IMR-90 (cell line): ENCODE measurements around the gene NCK1. TPM values are rescaled to one million over a fixed set of nuclear protein-coding genes. Genes with fewer than 3 reads are reported as not detected.

Source experiments
- ATAC-seq: fragments of 200-7000 bp; cut with Tn5 transposase; 2 replicates; pipeline ENCODE4 v1.9.1; 2020; ENCODE audit warnings: low read depth, mild to moderate bottlenecking, moderate library complexity
- BruUV-seq: library from RNA; stranded (reverse); fragments of 400-500 nt; replicated peaks from 2 replicates; lab custom pipeline; 2021; lab: Mats Ljungman, UMichigan
- CTCF ChIA-PET: fragments of 300-600 bp; formaldehyde crosslinking; extraction: SDS; loops from one replicate; lab custom pipeline; 2021; ENCODE audit warnings: antibody characterized with exemption; lab: Yijun Ruan, JAX
- POLR2A ChIA-PET: fragments of 300-600 bp; sonication (Branson Sonifier 250); formaldehyde crosslinking; loops from one replicate; lab custom pipeline; 2022; ENCODE audit warnings: antibody characterized with exemption; ENCODE audit not compliant: unreplicated experiment; lab: Charles Lee
- DNase-seq: peaks from one replicate; pipeline ENCODE4 v3.0.0; 2013
- H2AFZ ChIP-seq: replicated peaks from 2 replicates; pipeline ENCODE3; 2013; ENCODE audit warnings: low read length, mild to moderate bottlenecking; ENCODE audit not compliant: poor library complexity
- H2AK5ac ChIP-seq: 2 replicates; pipeline ENCODE4 v1.6.1; 2013; ENCODE audit warnings: low read depth, low read length, inconsistent platforms
- H2AK9ac ChIP-seq: replicated peaks from 2 replicates; pipeline ENCODE3; 2013; ENCODE audit warnings: mild to moderate bottlenecking, low read depth, low read length, moderate library complexity; ENCODE audit not compliant: poor library complexity
- H2BK120ac ChIP-seq: 2 replicates; pipeline ENCODE4 v1.6.1; 2013; ENCODE audit warnings: low read depth, low read length, inconsistent platforms
- H2BK15ac ChIP-seq: 3 replicates; pipeline ENCODE4 v1.6.1; 2013; ENCODE audit warnings: low read depth, low read length, inconsistent platforms
- H2BK20ac ChIP-seq: 2 replicates; pipeline ENCODE4 v1.6.1; 2013; ENCODE audit warnings: low read depth, mild to moderate bottlenecking, inconsistent platforms, low read length, moderate library complexity
- H2BK5ac ChIP-seq: 2 replicates; pipeline ENCODE4 v1.6.1; 2013; ENCODE audit warnings: mild to moderate bottlenecking, low read depth, low read length, inconsistent platforms; ENCODE audit not compliant: poor library complexity, severe bottlenecking
- H3K14ac ChIP-seq: replicated peaks from 2 replicates; pipeline ENCODE4 v1.6.1; 2013; ENCODE audit warnings: low read depth, low read length, inconsistent platforms
- H3K18ac ChIP-seq: 2 replicates; pipeline ENCODE4 v1.6.1; 2013; ENCODE audit warnings: low read depth, low read length, control low read depth
- H3K23ac ChIP-seq: 2 replicates; pipeline ENCODE4 v1.6.1; 2013; ENCODE audit warnings: low read depth, low read length, inconsistent platforms
- H3K27ac ChIP-seq: 2 replicates; pipeline ENCODE4 v1.5.1; 2013; ENCODE audit warnings: mild to moderate bottlenecking, control low read depth, low read length; ENCODE audit not compliant: insufficient read depth
- H3K27me3 ChIP-seq: 2 replicates; pipeline ENCODE4 v1.6.1; 2013; ENCODE audit warnings: low read length; ENCODE audit not compliant: control insufficient read depth, insufficient read depth
- H3K36me3 ChIP-seq: 2 replicates; pipeline ENCODE4 v1.6.1; 2013; ENCODE audit warnings: low read length, mixed read lengths; ENCODE audit not compliant: control insufficient read depth, insufficient read depth
- H3K4ac ChIP-seq: 2 replicates; pipeline ENCODE4 v1.6.1; 2013; ENCODE audit warnings: low read depth, low read length, inconsistent platforms
- H3K4me1 ChIP-seq: 2 replicates; pipeline ENCODE4 v1.6.1; 2013; ENCODE audit warnings: low read length, mixed read lengths; ENCODE audit not compliant: control insufficient read depth, insufficient read depth
- H3K4me2 ChIP-seq: 2 replicates; pipeline ENCODE4 v1.6.1; 2013; ENCODE audit warnings: low read depth, mild to moderate bottlenecking, control low read depth, low read length, moderate library complexity
- H3K4me3 ChIP-seq: 2 replicates; pipeline ENCODE4 v1.5.1; 2013; ENCODE audit warnings: low read depth, mild to moderate bottlenecking, control low read depth, low read length, moderate library complexity; ENCODE audit not compliant: insufficient read depth
- H3K56ac ChIP-seq: 2 replicates; pipeline ENCODE4 v1.6.1; 2013; ENCODE audit warnings: low read length, inconsistent platforms; ENCODE audit not compliant: insufficient read depth; ENCODE audit errors: extremely low read depth
- H3K79me1 ChIP-seq, 2 experiments: 2 replicates each; pipeline ENCODE4 v1.6.1; 2013; ENCODE audit warnings: low read length in 2 of 2, inconsistent platforms in 1 of 2, low read depth in 1 of 2
- H3K9ac ChIP-seq: 2 replicates; pipeline ENCODE4 v1.6.1; 2013; ENCODE audit warnings: low read depth, low read length, control low read depth
- H3K9me1 ChIP-seq: 2 replicates; pipeline ENCODE4 v1.6.1; 2013; ENCODE audit warnings: low read length, inconsistent platforms; ENCODE audit not compliant: insufficient read depth
- H3K9me3 ChIP-seq: 2 replicates; pipeline ENCODE4 v1.6.1; 2013; ENCODE audit warnings: low read length; ENCODE audit not compliant: control insufficient read depth, insufficient read depth
- H4K20me1 ChIP-seq: 2 replicates; pipeline ENCODE4 v1.6.1; 2013; ENCODE audit warnings: low read length, inconsistent platforms; ENCODE audit not compliant: insufficient read depth
- H4K5ac ChIP-seq: 2 replicates; pipeline ENCODE4 v1.6.1; 2013; ENCODE audit warnings: mild to moderate bottlenecking, low read depth, low read length, control low read depth
- H4K8ac ChIP-seq, 2 experiments: 2 replicates each; pipeline ENCODE4 v1.6.1; 2013; ENCODE audit warnings: low read depth in 2 of 2, low read length in 2 of 2, control low read depth in 1 of 2, inconsistent platforms in 1 of 2
- H4K91ac ChIP-seq: 2 replicates; pipeline ENCODE4 v1.6.1; 2013; ENCODE audit warnings: low read depth, low read length, inconsistent platforms; ENCODE audit not compliant: insufficient read depth
- BHLHE40 ChIP-seq: fragments of 150-350 bp; IDR thresholded peaks from 2 replicates; pipeline ENCODE4 v1.6.1; 2016; ENCODE audit warnings: mild to moderate bottlenecking, low read depth, low read length
- NFE2L2 ChIP-seq: fragments of 150-350 bp; IDR thresholded peaks from 2 replicates; pipeline ENCODE4 v1.6.1; 2016; ENCODE audit warnings: low read depth, mild to moderate bottlenecking, low read length
- WGBS, 2 experiments: methylation state at CpG; one replicate each; pipeline versions ENCODE4 v1.1.5 to v1.1.7; 2013; ENCODE audit warnings: missing lambda C conversion rate in 2 of 2; ENCODE audit not compliant: insufficient read length in 1 of 2; ENCODE audit errors: extremely low coverage in 2 of 2; 5-methylcytosine and 5-hydroxymethylcytosine counted together
- dilution Hi-C: fragments of 300-500 bp; cut with HindIII; formaldehyde crosslinking; loops from one replicate; pipeline ENCODE4 v1.14.3; 2018; ENCODE audit warnings: low sequenced_read_pairs; ENCODE audit not compliant: unreplicated experiment
- in situ Hi-C: fragments of 300-500 bp; cut with MboI; formaldehyde crosslinking; loops from 3 replicates; pipeline ENCODE4 v1.14.3; 2019; ENCODE audit warnings: low sequenced_read_pairs, inconsistent platforms, mixed read lengths
- intact Hi-C: fragments of 100-400 bp; cut with micrococcal nuclease; formaldehyde crosslinking; loops from 2 replicates; pipeline ENCODE4 v1.10.0; 2022
- polyA plus RNA-seq, 3 experiments: library from polyadenylated mRNA; depleted of rRNA; stranded (reverse); fragments of >200 nt; gene quantifications; 2 replicates each; pipeline ENCODE4 v1.2.3, GENCODE V29; 2012; ENCODE audit warnings: low replicate concordance in 1 of 3
- total RNA-seq: library from RNA; depleted of rRNA; stranded (reverse); fragments of >200 nt; gene quantifications from 2 replicates; pipeline ENCODE4 v1.2.3, GENCODE V29; 2012

NCK1 gene
- total and polyA plus RNA-seq, 2 of the 4 experiments (the other 2 are of a cell fraction), result 23.7 to 24.3 TPM

- POLR2A ChIA-PET, result no interaction called here
- no peak overlapping the region for H3K18ac ChIP-seq
- no peak overlapping the region for H3K14ac ChIP-seq
- H3K27ac ChIP-seq, result no peak overlapping the region
- H2AK9ac ChIP-seq, result no peak overlapping the region
- no peaks in the 10 kb centered on the region for H3K27me3 ChIP-seq
- no peak overlapping the region for H2BK120ac ChIP-seq
- no peaks in the 10 kb centered on the region; the same call in 1 of the 2 replicates for H3K36me3 ChIP-seq
- peaks cover 4% of the 10 kb centered on the region; the same call in 1 of the 2 replicates for H3K9me1 ChIP-seq
- no peak overlapping the region for H2BK5ac ChIP-seq
- intact Hi-C loops (no loop called here), dilution Hi-C loops (no loop called here), in situ Hi-C loops (no loop called here)
- H3K4ac ChIP-seq, result no peak overlapping the region
- BruUV-seq, result no TSS peak
- no peak overlapping the region; the same call in 2 of the 3 replicates for H2BK15ac ChIP-seq
- no peak overlapping the region for H2AK5ac ChIP-seq
- no peak overlapping the region for H3K56ac ChIP-seq
- H4K20me1 ChIP-seq, result peaks cover 48% of the 10 kb centered on the region
- no peak overlapping the region for H3K9ac ChIP-seq
- H3K4me1 ChIP-seq, result peaks cover 2% of the 10 kb centered on the region
- DNase-seq, result no peak
- H3K9me3 ChIP-seq, result no peaks in the 10 kb centered on the region
- H3K23ac ChIP-seq, result no peak overlapping the region
- no peak overlapping the region for H2AFZ ChIP-seq
- H4K8ac ChIP-seq, result no peak overlapping the region
- CTCF ChIA-PET, result no interaction called here
- WGBS, 2 experiments, result 79% methylated on average over 2 of the region's 9 CpGs; no CpG with 5 or more reads in 1 of the 2 experiments
- H3K4me3 ChIP-seq, result no peak overlapping the region
- no peak overlapping the region for H4K5ac ChIP-seq
- no peak overlapping the region for H4K91ac ChIP-seq
- TF ChIP-seq NFE2L2 (no peak), BHLHE40 (no peak)
- H3K79me1 ChIP-seq, result peaks cover 22 to 70% of the 10 kb centered on the region in 2 experiments
- no peak for ATAC-seq
- no peak overlapping the region for H3K4me2 ChIP-seq
- H2BK20ac ChIP-seq, result no peak overlapping the region
These were observed 22.1 kb downstream of the NCK1 start for GRCh38 chr3:136883967-136884720.
